ENCODE measurements around the gene USP34. TPM values are rescaled to one million over a fixed set of nuclear protein-coding genes. Genes with fewer than 3 reads are reported as not detected.
"Not testable (repeated sequence)": the region's sequence is repeated elsewhere in the genome, so short reads cannot be mapped to it uniquely, and the experiment has no call there.

The USP34 gene
- total and polyA plus RNA-seq, 4 donors: 25.2 to 146 (median 91.3) TPM

GRCh38 chr2:61468231-61468630 lies 2.7 kb downstream of the USP34 start:
- ATAC-seq (ENCODE audit: low FRiP score); H3K9me3 ChIP-seq (ENCODE audit: control insufficient read depth, low read length); H3K36me3 ChIP-seq (ENCODE audit: control insufficient read depth in 1 of 2, insufficient read depth in 2 of 2, low read length in 1 of 2); intact Hi-C loops (cut with DNase I); DNase-seq; H3K27ac ChIP-seq (ENCODE audit: low read depth in 1 of 2, low read length in 2 of 2); H3K4me3 ChIP-seq (ENCODE audit: low read length in 2 of 2); H3K4me1 ChIP-seq (ENCODE audit: control insufficient read depth in 1 of 2, insufficient read depth in 2 of 2, low read length in 2 of 2); H3K27me3 ChIP-seq (ENCODE audit: control insufficient read depth in 1 of 2, insufficient read depth in 2 of 2, low read length in 1 of 2): not testable (repeated sequence)
- WGBS, 2 donors: 92 to 94% methylated on average over 10 of the region's 10 CpGs

DNA sequence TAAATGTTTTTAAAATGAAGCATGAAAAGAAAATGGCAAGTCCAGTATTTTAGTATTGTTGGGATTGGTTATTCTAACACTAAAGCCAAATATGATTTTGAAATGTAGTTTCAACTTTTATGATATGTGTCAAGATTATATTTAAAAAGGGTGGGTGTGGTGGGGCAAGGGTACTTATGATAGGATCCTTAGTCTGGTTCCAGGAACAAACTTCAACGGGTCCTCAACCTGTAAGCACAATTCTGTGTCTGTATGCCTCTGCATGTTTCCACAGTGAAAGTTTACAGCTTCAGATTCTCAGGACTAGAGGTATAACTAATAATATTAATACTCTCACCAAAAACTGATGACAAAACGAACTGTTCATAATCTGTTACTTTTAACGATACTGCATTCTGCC lies 5.8 kb downstream of the USP34 start:
- Histone ChIP-seq H3K36me3 (ENCODE audit: control insufficient read depth in 1 of 2, insufficient read depth in 2 of 2, low read length in 1 of 2) (no peaks in the 10 kb centered on the region), H3K27ac (ENCODE audit: low read depth in 1 of 2, low read length in 2 of 2) (no peak overlapping the region), H3K9me3 (ENCODE audit: control insufficient read depth, low read length) (no peaks in the 10 kb centered on the region), H3K27me3 (ENCODE audit: control insufficient read depth in 1 of 2, insufficient read depth in 2 of 2, low read length in 1 of 2) (no peaks in the 10 kb centered on the region), H3K4me3 (ENCODE audit: low read length in 2 of 2) (no peak overlapping the region), H3K4me1 (ENCODE audit: control insufficient read depth in 1 of 2, insufficient read depth in 2 of 2, low read length in 2 of 2) (no peaks in the 10 kb centered on the region)
- no peak for DNase-seq
- no peak for ATAC-seq (ENCODE audit: low FRiP score)
- intact Hi-C loops (cut with DNase I): no loop called here
- WGBS, 2 donors: 62 to 64% methylated on average over 3 of the region's 3 CpGs

- no peak overlapping the region for H3K4me3 ChIP-seq (ENCODE audit: low read length in 2 of 2)
- intact Hi-C loops (cut with DNase I): no loop called here
- H3K9me3 ChIP-seq (ENCODE audit: control insufficient read depth, low read length): no peaks in the 10 kb centered on the region
- H3K36me3 ChIP-seq (ENCODE audit: control insufficient read depth in 1 of 2, insufficient read depth in 2 of 2, low read length in 1 of 2): no peaks in the 10 kb centered on the region
- DNase-seq (no peak), ATAC-seq (ENCODE audit: low FRiP score) (no peak)
- H3K4me1 ChIP-seq (ENCODE audit: control insufficient read depth in 1 of 2, insufficient read depth in 2 of 2, low read length in 2 of 2): peaks cover 0 to 4% of the 10 kb centered on the region in 2 donors
- WGBS, 2 donors: 78 to 85% methylated on average over 7 of the region's 7 CpGs
- no peak overlapping the region for H3K27ac ChIP-seq (ENCODE audit: low read depth in 1 of 2, low read length in 2 of 2)
- H3K27me3 ChIP-seq (ENCODE audit: control insufficient read depth in 1 of 2, insufficient read depth in 2 of 2, low read length in 1 of 2): no peaks in the 10 kb centered on the region
These were observed 7.0 kb downstream of the USP34 start for GRCh38 chr2:61463769-61464475.

DNA sequence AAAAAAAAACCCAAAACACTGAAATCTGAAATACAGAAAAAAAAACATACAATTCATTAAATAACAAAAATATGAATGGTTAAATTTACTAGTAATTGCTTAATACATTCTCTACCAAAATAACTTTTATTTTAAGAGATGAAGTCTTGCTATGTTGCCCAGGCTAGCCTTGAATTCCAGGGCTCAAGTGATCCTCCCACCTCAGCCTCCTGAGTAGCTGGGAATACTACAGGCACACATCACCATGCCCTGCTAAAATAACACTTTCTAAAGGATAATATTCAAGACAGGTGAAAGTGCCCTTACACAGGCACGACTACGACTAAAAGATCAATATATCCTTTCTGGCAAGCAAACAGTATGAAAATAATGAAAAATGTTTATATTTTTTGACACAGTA lies 9.5 kb downstream of the USP34 start:
- no peak for DNase-seq
- 89 to 92% methylated on average over 2 of the region's 2 CpGs for WGBS, 2 donors
- Histone ChIP-seq H3K36me3 (ENCODE audit: control insufficient read depth in 1 of 2, insufficient read depth in 2 of 2, low read length in 1 of 2) (no peaks in the 10 kb centered on the region), H3K27me3 (ENCODE audit: control insufficient read depth in 1 of 2, insufficient read depth in 2 of 2, low read length in 1 of 2) (no peaks in the 10 kb centered on the region), H3K9me3 (ENCODE audit: control insufficient read depth, low read length) (no peaks in the 10 kb centered on the region), H3K4me3 (ENCODE audit: low read length in 2 of 2) (no peak overlapping the region), H3K27ac (ENCODE audit: low read depth in 1 of 2, low read length in 2 of 2) (no peak overlapping the region), H3K4me1 (ENCODE audit: control insufficient read depth in 1 of 2, insufficient read depth in 2 of 2, low read length in 2 of 2) (peaks cover 0 to 4% of the 10 kb centered on the region in 2 donors)
- no peak for ATAC-seq (ENCODE audit: low FRiP score)
- intact Hi-C loops (cut with DNase I): no loop called here

DNA sequence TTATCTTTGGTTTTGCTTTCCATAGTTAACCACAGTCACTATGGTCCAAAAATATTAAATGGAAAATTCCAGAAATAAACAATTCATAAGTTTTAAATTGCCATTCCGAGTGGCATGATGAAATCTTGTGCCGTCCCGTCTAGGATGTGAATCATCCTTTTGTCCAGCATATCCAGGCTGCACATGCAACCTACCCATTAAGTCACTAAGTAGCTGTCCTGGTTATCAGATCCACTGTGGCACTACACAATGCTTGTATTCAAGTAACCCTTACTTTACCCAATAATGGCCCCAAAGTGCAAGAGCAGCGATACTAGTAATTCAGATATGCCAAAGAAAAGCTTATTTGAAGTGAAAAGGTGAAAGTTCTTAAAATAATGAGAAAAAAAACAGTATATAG lies 10.7 kb downstream of the USP34 start:
- Histone ChIP-seq H3K36me3 (ENCODE audit: control insufficient read depth in 1 of 2, insufficient read depth in 2 of 2, low read length in 1 of 2) (no peaks in the 10 kb centered on the region), H3K9me3 (ENCODE audit: control insufficient read depth, low read length) (no peaks in the 10 kb centered on the region), H3K27ac (ENCODE audit: low read depth in 1 of 2, low read length in 2 of 2) (no peak overlapping the region), H3K27me3 (ENCODE audit: control insufficient read depth in 1 of 2, insufficient read depth in 2 of 2, low read length in 1 of 2) (no peaks in the 10 kb centered on the region), H3K4me1 (ENCODE audit: control insufficient read depth in 1 of 2, insufficient read depth in 2 of 2, low read length in 2 of 2) (peaks cover 0 to 6% of the 10 kb centered on the region in 2 donors), H3K4me3 (ENCODE audit: low read length in 2 of 2) (no peak overlapping the region)
- DNase-seq (no peak), ATAC-seq (ENCODE audit: low FRiP score) (no peak)
- intact Hi-C loops (cut with DNase I): no loop called here
- WGBS, 2 donors: 33% methylated on average over 4 of the region's 4 CpGs

DNA sequence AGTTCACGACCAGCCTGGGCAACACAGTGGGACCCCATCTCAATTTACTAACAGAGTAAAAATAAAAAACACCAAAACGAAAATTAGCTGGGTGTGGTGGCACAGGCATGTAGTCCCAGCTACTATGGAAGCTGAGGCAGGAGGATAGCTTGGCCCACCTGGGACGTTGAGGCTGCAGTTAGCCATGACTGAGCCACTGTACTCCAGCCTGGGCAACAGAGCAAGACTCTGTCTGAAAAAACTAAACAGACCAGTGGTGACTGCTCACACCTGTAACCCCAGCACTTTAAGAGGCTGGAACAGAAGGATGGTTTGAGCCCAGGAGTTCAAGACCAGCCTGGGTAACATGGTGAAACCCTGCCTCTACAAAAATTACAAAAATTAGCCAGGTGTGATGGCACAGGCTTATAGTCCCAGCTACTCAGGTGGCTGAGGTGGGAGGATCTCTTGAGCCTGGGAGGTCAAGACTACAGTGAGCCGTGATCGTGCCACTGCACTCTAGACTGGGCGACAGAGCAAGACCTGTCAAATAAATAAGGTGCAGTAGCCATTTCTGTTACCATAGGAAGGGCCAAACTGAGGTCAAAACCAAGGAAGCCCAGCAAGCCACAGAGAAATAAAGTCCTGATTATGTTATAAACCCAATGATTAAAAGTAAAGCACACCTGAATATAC lies 14.0 kb downstream of the USP34 start:
- H3K9me3 ChIP-seq (ENCODE audit: control insufficient read depth, low read length): no peaks in the 10 kb centered on the region
- WGBS, 2 donors: 91 to 92% methylated on average over 6 of the region's 6 CpGs
- peaks cover 0 to 6% of the 10 kb centered on the region in 2 donors for H3K4me1 ChIP-seq (ENCODE audit: control insufficient read depth in 1 of 2, insufficient read depth in 2 of 2, low read length in 2 of 2)
- H3K36me3 ChIP-seq (ENCODE audit: control insufficient read depth in 1 of 2, insufficient read depth in 2 of 2, low read length in 1 of 2): no peaks in the 10 kb centered on the region
- H3K27me3 ChIP-seq (ENCODE audit: control insufficient read depth in 1 of 2, insufficient read depth in 2 of 2, low read length in 1 of 2): no peaks in the 10 kb centered on the region
- DNase-seq (no peak), ATAC-seq (ENCODE audit: low FRiP score) (no peak)
- intact Hi-C loops (cut with DNase I): no loop called here
- H3K4me3 ChIP-seq (ENCODE audit: low read length in 2 of 2): no peak overlapping the region
- H3K27ac ChIP-seq (ENCODE audit: low read depth in 1 of 2, low read length in 2 of 2): no peak overlapping the region

DNA sequence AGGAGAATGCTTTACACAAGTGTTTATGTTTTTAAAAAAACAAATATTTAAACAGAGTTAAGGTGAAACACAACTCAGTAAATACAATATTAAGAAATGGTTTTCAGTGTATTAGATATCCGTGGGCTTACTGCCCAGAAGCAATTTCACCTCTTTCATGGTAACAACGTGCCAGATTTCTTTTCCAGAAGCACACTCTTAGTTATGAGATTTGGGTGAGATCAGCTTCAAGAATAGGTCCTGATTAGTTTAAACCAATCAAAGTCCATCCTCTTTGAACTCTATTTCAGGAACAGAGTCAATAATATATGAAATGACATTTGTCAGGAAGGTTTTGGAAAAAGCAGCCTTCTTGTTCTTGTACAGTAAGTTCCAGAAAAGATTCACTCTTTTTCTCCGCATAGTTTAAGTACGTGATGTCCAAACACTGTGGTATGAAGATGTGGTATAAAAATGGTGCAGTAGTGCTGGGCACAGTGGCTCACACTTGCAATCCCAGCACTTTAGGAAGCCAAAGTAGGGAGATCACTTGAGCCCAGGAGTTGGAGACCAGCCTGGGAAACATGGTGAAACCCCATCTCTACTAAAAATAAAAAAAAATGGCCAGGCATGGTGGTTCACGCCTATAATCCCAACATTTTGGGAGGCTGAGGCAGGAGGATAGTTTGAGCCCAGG lies 14.7 kb downstream of the USP34 start:
- intact Hi-C loops (cut with DNase I): no loop called here
- Histone ChIP-seq H3K4me1 (ENCODE audit: control insufficient read depth in 1 of 2, insufficient read depth in 2 of 2, low read length in 2 of 2) (peaks cover 0 to 6% of the 10 kb centered on the region in 2 donors), H3K27me3 (ENCODE audit: control insufficient read depth in 1 of 2, insufficient read depth in 2 of 2, low read length in 1 of 2) (no peaks in the 10 kb centered on the region), H3K36me3 (ENCODE audit: control insufficient read depth in 1 of 2, insufficient read depth in 2 of 2, low read length in 1 of 2) (no peaks in the 10 kb centered on the region), H3K27ac (ENCODE audit: low read depth in 1 of 2, low read length in 2 of 2) (no peak overlapping the region), H3K9me3 (ENCODE audit: control insufficient read depth, low read length) (no peaks in the 10 kb centered on the region), H3K4me3 (ENCODE audit: low read length in 2 of 2) (no peak overlapping the region)
- 49 to 50% methylated on average over 5 of the region's 5 CpGs for WGBS, 2 donors
- DNase-seq (no peak), ATAC-seq (ENCODE audit: low FRiP score) (no peak)

- intact Hi-C loops (cut with DNase I); H3K4me1 ChIP-seq (ENCODE audit: control insufficient read depth in 1 of 2, insufficient read depth in 2 of 2, low read length in 2 of 2); ATAC-seq (ENCODE audit: low FRiP score); DNase-seq; H3K9me3 ChIP-seq (ENCODE audit: control insufficient read depth, low read length); H3K27ac ChIP-seq (ENCODE audit: low read depth in 1 of 2, low read length in 2 of 2); H3K27me3 ChIP-seq (ENCODE audit: control insufficient read depth in 1 of 2, insufficient read depth in 2 of 2, low read length in 1 of 2); H3K36me3 ChIP-seq (ENCODE audit: control insufficient read depth in 1 of 2, insufficient read depth in 2 of 2, low read length in 1 of 2); H3K4me3 ChIP-seq (ENCODE audit: low read length in 2 of 2): not testable (repeated sequence)
- 96 to 97% methylated on average over 8 of the region's 8 CpGs for WGBS, 2 donors
These were observed 15.9 kb downstream of the USP34 start for GRCh38 chr2:61454972-61455371.
